Activated naive CD8-positive, alpha-beta T cell treated with anti-CD3 and anti-CD28 coated beads, Interleukin-2, amount 10 ng/mL, durations not matched to agents 7 days and 5 days (primary cell): Measurements from ENCODE around the gene SHROOM4. TPM values are rescaled to one million over a fixed set of nuclear protein-coding genes. Genes with fewer than 3 reads are reported as not detected.

ENCODE experiments used
- ATAC-seq: fragments of 150-1000 bp; cut with Tn5 transposase; one replicate; pipeline ENCODE4 v1.10.0; 2021; ENCODE audit warnings: low read depth, moderate library complexity
- POLR2A ChIA-PET: fragments of 350-600 bp; sonication (Branson Sonifier 250); formaldehyde crosslinking; loops from one replicate; lab custom pipeline; 2021; ENCODE audit warnings: antibody characterized with exemption; lab: Charles Lee
- DNase-seq: peaks from one replicate; pipeline ENCODE4 v3.0.0; 2021
- H3K27ac Mint-ChIP-seq: one replicate; pipeline ENCODE4 v1.8.0; 2022; ENCODE audit warnings: mild to moderate bottlenecking, mixed read lengths
- H3K27me3 Mint-ChIP-seq: one replicate; pipeline ENCODE4 v1.8.0; 2022; ENCODE audit warnings: mild to moderate bottlenecking, moderate library complexity, mixed read lengths
- H3K36me3 Mint-ChIP-seq: one replicate; pipeline ENCODE4 v1.8.0; 2021; ENCODE audit warnings: mild to moderate bottlenecking, mixed read lengths
- H3K4me1 Mint-ChIP-seq: one replicate; pipeline ENCODE4 v1.8.0; 2021; ENCODE audit warnings: mixed read lengths
- H3K4me3 Mint-ChIP-seq: one replicate; pipeline ENCODE4 v1.8.0; 2022; ENCODE audit warnings: mild to moderate bottlenecking, moderate library complexity, mixed read lengths
- H3K9me3 Mint-ChIP-seq: one replicate; pipeline ENCODE4 v1.8.0; 2021; ENCODE audit warnings: mixed read lengths
- total RNA-seq, 2 experiments: library from RNA; stranded (reverse); gene quantifications; one replicate each; pipeline ENCODE4 v1.2.3, GENCODE V29; 2021

Gene SHROOM4
- total RNA-seq, 2 experiments from 2014 or later = not detected

- H3K9me3 Mint-ChIP-seq = no peaks in the 10 kb centered on the region
- H3K4me3 Mint-ChIP-seq = no peak overlapping the region
- no peak for DNase-seq
- no peak overlapping the region for H3K27ac Mint-ChIP-seq
- H3K27me3 Mint-ChIP-seq = no peaks in the 10 kb centered on the region
- no peaks in the 10 kb centered on the region for H3K36me3 Mint-ChIP-seq
- POLR2A ChIA-PET = no interaction called here
- ATAC-seq = no peak
- no peaks in the 10 kb centered on the region for H3K4me1 Mint-ChIP-seq
Observed at GRCh38 chrX:50613846-50614245, 200.1 kb downstream of the SHROOM4 start.

GRCh38 chrX:50609796-50610195, 204.2 kb downstream of the SHROOM4 start:
- no peak for ATAC-seq
- POLR2A ChIA-PET = no interaction called here
- no peaks in the 10 kb centered on the region for H3K4me1 Mint-ChIP-seq
- H3K4me3 Mint-ChIP-seq = no peak overlapping the region
- no peaks in the 10 kb centered on the region for H3K27me3 Mint-ChIP-seq
- no peaks in the 10 kb centered on the region for H3K9me3 Mint-ChIP-seq
- no peaks in the 10 kb centered on the region for H3K36me3 Mint-ChIP-seq
- no peak for DNase-seq
- no peak overlapping the region for H3K27ac Mint-ChIP-seq

GRCh38 chrX:50606300-50606950, 207.6 kb downstream of the SHROOM4 start:
- DNase-seq (no peak), ATAC-seq (no peak)
- Mint-ChIP-seq H3K9me3 (no peaks in the 10 kb centered on the region), H3K4me3 (no peak overlapping the region), H3K36me3 (no peaks in the 10 kb centered on the region), H3K27ac (no peak overlapping the region), H3K27me3 (no peaks in the 10 kb centered on the region), H3K4me1 (no peaks in the 10 kb centered on the region)
- POLR2A ChIA-PET = no interaction called here

- ATAC-seq (no peak), DNase-seq (no peak)
- no peak overlapping the region for H3K4me3 Mint-ChIP-seq
- no peaks in the 10 kb centered on the region for H3K4me1 Mint-ChIP-seq
- H3K36me3 Mint-ChIP-seq = no peaks in the 10 kb centered on the region
- no peaks in the 10 kb centered on the region for H3K9me3 Mint-ChIP-seq
- POLR2A ChIA-PET = no interaction called here
- no peaks in the 10 kb centered on the region for H3K27me3 Mint-ChIP-seq
- H3K27ac Mint-ChIP-seq = no peak overlapping the region
Observed at GRCh38 chrX:50596056-50596455, 217.9 kb downstream of the SHROOM4 start.

- DNase-seq (no peak), ATAC-seq (no peak)
- Mint-ChIP-seq H3K27me3 (no peaks in the 10 kb centered on the region), H3K36me3 (no peaks in the 10 kb centered on the region), H3K4me1 (no peaks in the 10 kb centered on the region), H3K27ac (no peak overlapping the region), H3K9me3 (no peaks in the 10 kb centered on the region), H3K4me3 (no peak overlapping the region)
- POLR2A ChIA-PET = no interaction called here
Observed at GRCh38 chrX:50594788-50595187, 219.2 kb downstream of the SHROOM4 start.

- Mint-ChIP-seq H3K27ac (no peak overlapping the region), H3K4me3 (no peak overlapping the region), H3K36me3 (no peaks in the 10 kb centered on the region), H3K4me1 (no peaks in the 10 kb centered on the region), H3K27me3 (peaks cover 8% of the 10 kb centered on the region), H3K9me3 (no peaks in the 10 kb centered on the region)
- ATAC-seq (no peak), DNase-seq (no peak)
- POLR2A ChIA-PET = no interaction called here
Observed at GRCh38 chrX:50586980-50587379, 227.0 kb downstream of the SHROOM4 start.

GRCh38 chrX:50586407-50586806, 227.6 kb downstream of the SHROOM4 start:
- no peak for DNase-seq
- Mint-ChIP-seq H3K9me3 (no peaks in the 10 kb centered on the region), H3K4me1 (no peaks in the 10 kb centered on the region), H3K27ac (no peak overlapping the region), H3K27me3 (peaks cover 8% of the 10 kb centered on the region), H3K4me3 (no peak overlapping the region), H3K36me3 (no peaks in the 10 kb centered on the region)
- ATAC-seq = no peak
- POLR2A ChIA-PET = no interaction called here

- Mint-ChIP-seq H3K4me3 (no peak overlapping the region), H3K9me3 (no peaks in the 10 kb centered on the region), H3K36me3 (no peaks in the 10 kb centered on the region), H3K4me1 (no peaks in the 10 kb centered on the region), H3K27ac (no peak overlapping the region), H3K27me3 (peaks cover 8% of the 10 kb centered on the region)
- no peak for ATAC-seq
- no peak for DNase-seq
- POLR2A ChIA-PET = no interaction called here
Observed at GRCh38 chrX:50581405-50581804, 232.6 kb downstream of the SHROOM4 start.

- no peaks in the 10 kb centered on the region for H3K4me1 Mint-ChIP-seq
- POLR2A ChIA-PET = no interaction called here
- H3K27ac Mint-ChIP-seq = no peak overlapping the region
- ATAC-seq (no peak), DNase-seq (no peak)
- no peak overlapping the region for H3K4me3 Mint-ChIP-seq
- no peaks in the 10 kb centered on the region for H3K9me3 Mint-ChIP-seq
- no peaks in the 10 kb centered on the region for H3K36me3 Mint-ChIP-seq
- H3K27me3 Mint-ChIP-seq = peaks cover 6% of the 10 kb centered on the region
Observed at GRCh38 chrX:50579955-50580354, 234.0 kb downstream of the SHROOM4 start.

GRCh38 chrX:50577326-50577725, 236.7 kb downstream of the SHROOM4 start:
- ATAC-seq (no peak), DNase-seq (no peak)
- Mint-ChIP-seq H3K4me1 (no peaks in the 10 kb centered on the region), H3K4me3 (no peak overlapping the region), H3K9me3 (no peaks in the 10 kb centered on the region), H3K27me3 (no peaks in the 10 kb centered on the region), H3K27ac (no peak overlapping the region), H3K36me3 (no peaks in the 10 kb centered on the region)
- POLR2A ChIA-PET = no interaction called here

- no peak overlapping the region for H3K4me3 Mint-ChIP-seq
- POLR2A ChIA-PET = no interaction called here
- H3K27ac Mint-ChIP-seq = no peak overlapping the region
- H3K27me3 Mint-ChIP-seq = peaks cover 2% of the 10 kb centered on the region
- no peaks in the 10 kb centered on the region for H3K4me1 Mint-ChIP-seq
- DNase-seq = no peak
- ATAC-seq = no peak
- no peaks in the 10 kb centered on the region for H3K9me3 Mint-ChIP-seq
- no peaks in the 10 kb centered on the region for H3K36me3 Mint-ChIP-seq
Observed at GRCh38 chrX:50567636-50568035, 246.4 kb downstream of the SHROOM4 start.

GRCh38 chrX:50565718-50566117, 248.3 kb downstream of the SHROOM4 start:
- ATAC-seq = no peak
- Mint-ChIP-seq H3K36me3 (no peaks in the 10 kb centered on the region), H3K9me3 (no peaks in the 10 kb centered on the region)

More at GRCh38 chrX:50565718-50566117, 248.3 kb downstream of the SHROOM4 start:
- POLR2A ChIA-PET = no interaction called here
- no peak overlapping the region for H3K27ac Mint-ChIP-seq
- no peaks in the 10 kb centered on the region for H3K4me1 Mint-ChIP-seq
- DNase-seq = no peak
- H3K4me3 Mint-ChIP-seq = no peak overlapping the region
- H3K27me3 Mint-ChIP-seq = peaks cover 4% of the 10 kb centered on the region
